Heart left ventricle (tissue), 16 donors: ENCODE results near the gene GALNTL6. TPM values are rescaled to one million over a fixed set of nuclear protein-coding genes. Genes with fewer than 3 reads are reported as not detected.

Experiments
- ATAC-seq, 4 donors: fragments of 200-7000 bp; cut with Tn5 transposase; one replicate each; pipeline ENCODE4 v1.9.1; 2020 to 2022; ENCODE audit warnings: moderate library complexity in 4 of 4, mild to moderate bottlenecking in 3 of 4, moderate number of reproducible peaks in 1 of 4
- DNase-seq, 5 donors: peaks; one replicate each; pipeline ENCODE4 v3.0.0-alpha.2; 2020
- H3K27ac ChIP-seq, 12 donors: fragments of 200-600 bp; sonication (generic) in 4 of 12; one replicate each; pipeline versions ENCODE4 v1.5.0 to v1.8.0; 2016 to 2022; ENCODE audit warnings: mild to moderate bottlenecking in 2 of 12
- H3K27me3 ChIP-seq, 9 donors: fragments of 200-600 bp; sonication (generic) in 2 of 9; one replicate each; pipeline versions ENCODE4 v1.5.1 to v1.8.0; 2016 to 2022; ENCODE audit warnings: mild to moderate bottlenecking in 3 of 9
- H3K36me3 ChIP-seq, 9 donors: fragments of 200-600 bp; sonication (generic) in 2 of 9; one replicate each; pipeline versions ENCODE4 v1.5.0 to v1.8.0; 2018 to 2022; ENCODE audit warnings: mild to moderate bottlenecking in 2 of 9
- H3K4me1 ChIP-seq, 12 donors: fragments of 200-600 bp; sonication (generic) in 4 of 12; one replicate each; pipeline versions ENCODE4 v1.5.0 to v1.8.0; 2016 to 2022; ENCODE audit warnings: mild to moderate bottlenecking in 3 of 12
- H3K4me3 ChIP-seq, 12 donors: fragments of 200-600 bp; sonication (generic) in 4 of 12; one replicate each; pipeline versions ENCODE4 v1.5.0 to v1.8.0; 2017 to 2022; ENCODE audit warnings: mild to moderate bottlenecking in 9 of 12, moderate library complexity in 4 of 12
- H3K9me3 ChIP-seq, 12 donors: fragments of 200-600 bp; sonication (generic) in 4 of 12; one replicate each; pipeline versions ENCODE4 v1.5.0 to v1.8.0; 2016 to 2022; ENCODE audit warnings: mild to moderate bottlenecking in 1 of 12
- CTCF ChIP-seq, 12 donors: fragments of 200-600 bp; sonication (generic) in 4 of 12; IDR thresholded peaks; one replicate each; pipeline versions ENCODE4 v1.5.0 to v1.8.0; 2018 to 2022; ENCODE audit warnings: antibody characterized with exemption in 12 of 12, mild to moderate bottlenecking in 5 of 12
- POLR2A ChIP-seq, 2 donors: fragments of 450-650 bp; IDR thresholded peaks; one replicate each; pipeline ENCODE4 v1.6.1; 2017; ENCODE audit warnings: antibody characterized with exemption in 2 of 2, mild to moderate bottlenecking in 2 of 2, moderate library complexity in 2 of 2
- WGBS, 4 donors: extraction: QIAGEN DNeasy Blood & Tissue Kit in 2 of 4; methylation state at CpG; one replicate each; pipeline versions ENCODE4 v1.1.5 to v1.1.7; 2013 to 2018; 5-methylcytosine and 5-hydroxymethylcytosine counted together
- intact Hi-C, 10 donors: fragments of 100-400 bp; cut with DNase I; formaldehyde crosslinking; loops; one replicate each; pipeline versions ENCODE4 v1.11.1 to v1.14.2; 2022
- polyA plus RNA-seq, 2 donors: library from polyadenylated mRNA; stranded (reverse); fragments of 200-250 nt; gene quantifications; one replicate each; pipeline ENCODE4 v1.2.3, GENCODE V29; 2013
- total RNA-seq, 9 donors: library from RNA; depleted of rRNA in 2 of 9; stranded (reverse); fragments of >200 nt in 2 of 9; fragmentation: NEBNext Ultra II Directional in 3 of 9; extraction: Animal tissue kit (Norgen Biotek cat#: 25700) in 3 of 9; gene quantifications; one replicate each; pipeline versions ENCODE4 v1.1.0 to v1.2.4, GENCODE V29; 2016 to 2023
- donor health status: ischemic (EF 13 %, LVEDD 7.1; RV severe dilation, severe dysfunction).
- donor health status: healthy with polysubstance abuse.
- donor health status: DM: no; HTN: yes; CAD: no.
- donor health status: DM: no; HTN: no; CAD: no.
- donor health status: ischemic (EF 25% LVEDD 6.9; RV normal size, moderate dysfunction).
- donor health status: ischemic (EF 25% LVEDD 5.7; RV mildly dilated, moderate dysfunction).
- donor health status: healthy.
- donor health status: DM: yes; HTN: yes; CAD: no.
- donor health status: ischemic (EF 35%, LVEDD 5.7; RV mildly dilated, moderate dysfunction).
- donor health status: nonischemic (EF 11% LVEDD 7.7; RV severe dilation, severe dysfunction).
- donor health status: DM: yes; HTN: yes; CAD: no.
- donor health status: PGD.
- donor health status: ischemic (EF 29% LVEDD 5.4; RV normal size, mild dysfunction).
- donor health status: nonischemic (EF 23%, LVEDD 6.1; RV moderate dilation, normal function).

GALNTL6 gene
- total and polyA plus RNA-seq, 11 donors: 0.33 to 0.52 TPM; not detected in 9

- no peak overlapping the region for H3K27ac ChIP-seq
- 65 to 70% (median 67%) methylated on average over 1 of the region's 1 CpG for WGBS, 4 donors
- H3K4me3 ChIP-seq: no peak overlapping the region
- H3K4me1 ChIP-seq: no peaks in the 10 kb centered on the region
- H3K9me3 ChIP-seq: no peaks in the 10 kb centered on the region
- no peaks in the 10 kb centered on the region for H3K27me3 ChIP-seq
- intact Hi-C loops: no loop called here
- no peak for ATAC-seq
- no peak for TF ChIP-seq CTCF (IDR thresholded peaks at IDR 0.05)
- TF ChIP-seq POLR2A (IDR thresholded peaks at IDR 0.05): no peak
- no peak for DNase-seq
- H3K36me3 ChIP-seq: no peaks in the 10 kb centered on the region
Observed at GRCh38 chr4:172521680-172522079, 708.5 kb downstream of the GALNTL6 start.

- intact Hi-C loops: no loop called here
- Histone ChIP-seq H3K9me3 (no peaks in the 10 kb centered on the region), H3K27me3 (no peaks in the 10 kb centered on the region), H3K4me3 (no peak overlapping the region), H3K36me3 (no peaks in the 10 kb centered on the region), H3K4me1 (no peaks in the 10 kb centered on the region), H3K27ac (no peak overlapping the region)
- ATAC-seq: no peak
- no peak for DNase-seq
- no peak for TF ChIP-seq CTCF (IDR thresholded peaks at IDR 0.05)
- no peak for TF ChIP-seq POLR2A (IDR thresholded peaks at IDR 0.05)
- WGBS, 4 donors: 63 to 71% (median 64%) methylated on average over 4 of the region's 4 CpGs
Observed at GRCh38 chr4:172543249-172543648, 730.0 kb downstream of the GALNTL6 start.

GRCh38 chr4:172546782-172547181 is 733.6 kb downstream of the GALNTL6 start:
- Histone ChIP-seq H3K36me3 (no peaks in the 10 kb centered on the region), H3K4me3 (no peak overlapping the region), H3K4me1 (no peaks in the 10 kb centered on the region), H3K27ac (no peak overlapping the region), H3K27me3 (no peaks in the 10 kb centered on the region), H3K9me3 (no peaks in the 10 kb centered on the region)
- no peak for DNase-seq
- 65 to 70% (median 66%) methylated on average over 7 of the region's 7 CpGs for WGBS, 4 donors
- no peak for TF ChIP-seq POLR2A (IDR thresholded peaks at IDR 0.05)
- intact Hi-C loops: no loop called here
- ATAC-seq: no peak

GRCh38 chr4:172547724-172548123 is 734.5 kb downstream of the GALNTL6 start:
- H3K4me1 ChIP-seq: no peaks in the 10 kb centered on the region
- H3K4me3 ChIP-seq: no peak overlapping the region
- intact Hi-C loops: no loop called here
- H3K9me3 ChIP-seq: no peaks in the 10 kb centered on the region
- no peaks in the 10 kb centered on the region for H3K27me3 ChIP-seq
- DNase-seq (no peak), ATAC-seq (no peak)
- no peak overlapping the region for H3K27ac ChIP-seq
- 68 to 76% (median 72%) methylated on average over 3 of the region's 3 CpGs for WGBS, 4 donors
- TF ChIP-seq POLR2A (IDR thresholded peaks at IDR 0.05): no peak
- TF ChIP-seq CTCF (IDR thresholded peaks at IDR 0.05): no peak
- H3K36me3 ChIP-seq: no peaks in the 10 kb centered on the region

- no peaks in the 10 kb centered on the region for H3K36me3 ChIP-seq
- H3K4me3 ChIP-seq: no peak overlapping the region
- H3K27ac ChIP-seq: no peak overlapping the region
- DNase-seq (no peak), ATAC-seq (no peak)
- intact Hi-C loops: no loop called here
- no peaks in the 10 kb centered on the region for H3K4me1 ChIP-seq
- 75 to 92% (median 82%) methylated on average over 1 of the region's 1 CpG for WGBS, 4 donors
- TF ChIP-seq CTCF (IDR thresholded peaks at IDR 0.05) (no peak), POLR2A (IDR thresholded peaks at IDR 0.05) (no peak)
- H3K27me3 ChIP-seq: no peaks in the 10 kb centered on the region
- H3K9me3 ChIP-seq: no peaks in the 10 kb centered on the region
Observed at GRCh38 chr4:172553216-172553615, 740.0 kb downstream of the GALNTL6 start.
